ENCODE data around the gene MAP1LC3C. TPM values are rescaled to one million over a fixed set of nuclear protein-coding genes. Genes with fewer than 3 reads are reported as not detected.

Gene MAP1LC3C
- total and polyA plus RNA-seq, 9 donors, result 0.67 to 6.1 (median 2.0) TPM

DNA sequence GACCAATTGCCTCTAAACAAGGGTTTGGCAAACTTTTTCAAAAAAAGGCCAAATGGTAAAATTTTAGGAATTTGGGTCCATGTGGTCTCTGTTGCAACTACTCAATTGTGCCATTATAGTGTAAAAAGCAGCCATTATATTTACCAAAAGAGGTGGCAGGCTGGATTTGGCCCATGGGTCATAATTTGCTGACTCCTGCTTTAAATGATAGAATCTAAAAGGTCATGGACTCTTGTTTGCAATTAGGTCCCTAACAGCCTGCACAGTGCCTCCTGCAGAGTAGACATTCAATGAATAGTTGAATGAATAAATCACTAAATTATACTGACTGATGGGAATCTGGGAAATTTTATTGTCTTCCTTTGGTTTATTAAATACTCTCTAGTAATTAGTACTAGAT lies 35.2 kb downstream of the MAP1LC3C start:
- Histone ChIP-seq H3K27me3 (no peaks in the 10 kb centered on the region), H3K36me3 (no peaks in the 10 kb centered on the region), H3K27ac (no peak overlapping the region), H3K4me3 (no peak overlapping the region), H3K4me1 (ENCODE audit: insufficient read depth) (no peaks in the 10 kb centered on the region), H3K9me3 (no peaks in the 10 kb centered on the region)
- DNase-seq, result no peak
- no peak for TF ChIP-seq EP300 (IDR thresholded peaks at IDR 0.05)
- TF ChIP-seq, protein P1, sequence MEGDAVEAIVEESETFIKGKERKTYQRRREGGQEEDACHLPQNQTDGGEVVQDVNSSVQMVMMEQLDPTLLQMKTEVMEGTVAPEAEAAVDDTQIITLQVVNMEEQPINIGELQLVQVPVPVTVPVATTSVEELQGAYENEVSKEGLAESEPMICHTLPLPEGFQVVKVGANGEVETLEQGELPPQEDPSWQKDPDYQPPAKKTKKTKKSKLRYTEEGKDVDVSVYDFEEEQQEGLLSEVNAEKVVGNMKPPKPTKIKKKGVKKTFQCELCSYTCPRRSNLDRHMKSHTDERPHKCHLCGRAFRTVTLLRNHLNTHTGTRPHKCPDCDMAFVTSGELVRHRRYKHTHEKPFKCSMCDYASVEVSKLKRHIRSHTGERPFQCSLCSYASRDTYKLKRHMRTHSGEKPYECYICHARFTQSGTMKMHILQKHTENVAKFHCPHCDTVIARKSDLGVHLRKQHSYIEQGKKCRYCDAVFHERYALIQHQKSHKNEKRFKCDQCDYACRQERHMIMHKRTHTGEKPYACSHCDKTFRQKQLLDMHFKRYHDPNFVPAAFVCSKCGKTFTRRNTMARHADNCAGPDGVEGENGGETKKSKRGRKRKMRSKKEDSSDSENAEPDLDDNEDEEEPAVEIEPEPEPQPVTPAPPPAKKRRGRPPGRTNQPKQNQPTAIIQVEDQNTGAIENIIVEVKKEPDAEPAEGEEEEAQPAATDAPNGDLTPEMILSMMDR (IDR thresholded peaks at IDR 0.05), result no peak
- TF ChIP-seq POLR2A (IDR thresholded peaks at IDR 0.05), result no peak
- intact Hi-C loops (cut with DNase I), result no loop called here

DNA sequence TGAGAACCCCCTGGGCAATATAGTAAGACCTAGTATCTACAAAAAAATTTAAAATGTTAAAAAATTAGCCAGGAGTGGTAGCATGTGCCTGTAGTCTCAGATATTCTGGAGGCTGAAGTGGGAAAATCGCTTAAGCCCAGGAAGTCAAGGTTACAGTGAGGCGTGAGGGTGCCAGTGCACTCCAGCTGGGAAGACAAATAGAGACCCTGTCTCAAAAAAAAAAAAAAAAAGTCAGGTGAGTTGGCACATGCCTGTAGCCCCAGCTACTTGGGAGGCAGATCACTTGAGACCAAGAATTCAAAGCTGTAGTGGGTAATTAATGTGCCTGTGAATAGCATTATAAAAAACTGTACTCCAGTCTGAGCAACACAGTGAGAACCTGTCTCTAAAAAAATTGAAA lies 36.7 kb downstream of the MAP1LC3C start:
- no peaks in the 10 kb centered on the region for H3K27me3 ChIP-seq
- no peak overlapping the region for H3K27ac ChIP-seq
- no peaks in the 10 kb centered on the region for H3K36me3 ChIP-seq
- intact Hi-C loops (cut with DNase I), result no loop called here
- whole genome bisulfite sequencing, 3 donors, result 38 to 65% (median 56%) methylated on average over 2 of the region's 2 CpGs
- TF ChIP-seq EP300 (IDR thresholded peaks at IDR 0.05) (no peak), POLR2A (IDR thresholded peaks at IDR 0.05) (no peak)
- TF ChIP-seq, protein P1 (IDR thresholded peaks at IDR 0.05), result no peak
- DNase-seq, result no peak
- no peak overlapping the region for H3K4me3 ChIP-seq
- no peaks in the 10 kb centered on the region for H3K4me1 ChIP-seq (ENCODE audit: insufficient read depth)
- no peaks in the 10 kb centered on the region for H3K9me3 ChIP-seq

DNA sequence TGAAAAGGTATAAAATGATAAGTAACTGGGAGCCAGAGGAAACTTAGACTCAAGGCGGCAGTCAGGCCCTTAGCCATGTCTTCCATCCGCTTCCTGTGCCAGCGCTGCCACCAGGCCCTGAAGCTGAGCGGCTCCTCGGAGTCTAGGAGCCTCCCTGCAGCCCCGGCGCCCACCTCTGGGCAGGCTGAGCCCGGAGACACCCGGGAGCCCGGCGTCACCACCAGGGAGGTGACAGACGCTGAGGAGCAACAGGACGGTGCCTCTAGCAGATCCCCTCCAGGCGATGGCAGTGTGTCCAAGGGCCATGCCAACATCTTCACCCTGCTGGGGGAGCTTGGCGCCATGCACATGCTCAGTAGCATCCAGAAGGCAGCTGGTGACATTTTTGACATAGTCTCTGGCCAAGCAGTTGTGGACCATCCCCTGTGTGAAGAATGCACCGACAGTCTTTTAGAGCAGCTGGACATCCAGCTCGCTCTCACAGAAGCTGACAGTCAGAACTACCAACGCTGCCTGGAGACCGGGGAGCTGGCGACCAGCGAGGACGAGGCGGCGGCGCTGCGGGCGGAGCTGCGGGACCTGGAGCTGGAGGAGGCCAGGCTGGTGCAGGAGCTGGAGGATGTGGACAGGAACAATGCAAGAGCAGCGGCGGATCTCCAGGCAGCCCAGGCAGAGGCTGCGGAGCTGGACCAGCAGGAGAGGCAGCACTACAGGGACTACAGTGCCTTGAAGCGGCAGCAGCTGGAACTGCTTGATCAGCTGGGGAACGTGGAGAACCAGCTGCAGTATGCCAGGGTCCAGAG lies 41.0 kb downstream of the MAP1LC3C start, which contains the start of gene BECN2:
BECN2 (plus strand) TSS at position 76 of the 803 bp plus-strand sequence; CDS start at position 76, 0 bp downstream.
- WGBS, 3 donors, result 92 to 93% (median 93%) methylated on average over 31 to 33 of the region's 33 CpGs
- no peaks in the 10 kb centered on the region for H3K36me3 ChIP-seq
- TF ChIP-seq EP300 (IDR thresholded peaks at IDR 0.05) (no peak), POLR2A (IDR thresholded peaks at IDR 0.05) (no peak)
- TF ChIP-seq, protein P1 (IDR thresholded peaks at IDR 0.05), result no peak
- intact Hi-C loops (cut with DNase I), result no loop called here
- no peaks in the 10 kb centered on the region for H3K9me3 ChIP-seq
- H3K27me3 ChIP-seq, result no peaks in the 10 kb centered on the region
- no peak for DNase-seq
- H3K27ac ChIP-seq, result no peak within 1 kb of the TSS
- no peaks in the 10 kb centered on the region for H3K4me1 ChIP-seq (ENCODE audit: insufficient read depth)
- H3K4me3 ChIP-seq, result no peak within 1 kb of the TSS

DNA sequence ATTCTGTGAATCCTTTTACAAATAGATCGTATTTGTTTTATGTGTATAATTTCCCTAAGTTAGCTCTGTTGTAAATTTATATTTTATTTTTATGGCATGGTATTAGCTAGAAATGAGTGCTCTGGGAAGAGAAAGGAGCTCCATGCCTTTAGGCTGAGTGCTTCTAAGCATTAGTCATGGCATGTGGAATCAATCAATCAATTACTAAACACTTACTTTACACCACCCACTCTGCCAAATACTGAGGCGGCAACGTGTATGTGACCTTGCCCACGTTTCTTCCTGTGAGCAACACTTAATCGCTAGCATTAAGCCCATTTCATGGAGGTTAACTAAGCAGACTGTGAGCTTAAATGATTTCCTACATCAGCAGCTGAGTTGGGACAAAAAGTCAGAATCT lies 48.5 kb downstream of the MAP1LC3C start:
- H3K4me1 ChIP-seq (ENCODE audit: insufficient read depth), result no peaks in the 10 kb centered on the region
- intact Hi-C loops (cut with DNase I), result no loop called here
- no peak overlapping the region for H3K27ac ChIP-seq
- no peak overlapping the region for H3K4me3 ChIP-seq
- no peaks in the 10 kb centered on the region for H3K36me3 ChIP-seq
- H3K9me3 ChIP-seq, result no peaks in the 10 kb centered on the region
- 58 to 73% (median 64%) methylated on average over 5 of the region's 5 CpGs for WGBS, 3 donors
- TF ChIP-seq POLR2A (IDR thresholded peaks at IDR 0.05) (no peak), EP300 (IDR thresholded peaks at IDR 0.05) (no peak)
- TF ChIP-seq, protein P1 (IDR thresholded peaks at IDR 0.05), result no peak
- H3K27me3 ChIP-seq, result no peaks in the 10 kb centered on the region
- DNase-seq, result no peak
